ENCODE results near the gene ARMC10.
"Not testable (repeated sequence)": the region's sequence is repeated elsewhere in the genome, so short reads cannot be mapped to it uniquely, and the experiment has no call there.

Gene ARMC10

GRCh38 chr7:103068414-103069403 lies 6.2 kb upstream of the ARMC10 start:
- H3K27me3 Mint-ChIP-seq: no peaks in the 10 kb centered on the region
- ATAC-seq (no peak), DNase-seq (no peak)
- no peak overlapping the region for H3K4me3 Mint-ChIP-seq
- no peak overlapping the region for H3K27ac Mint-ChIP-seq
- H3K9me3 Mint-ChIP-seq: no peaks in the 10 kb centered on the region
- peaks cover 3% of the 10 kb centered on the region for H3K4me1 Mint-ChIP-seq

GRCh38 chr7:103071000-103071399 lies 3.9 kb upstream of the ARMC10 start:
- no peaks in the 10 kb centered on the region for H3K27me3 Mint-ChIP-seq
- ATAC-seq (no peak), DNase-seq (no peak)
- H3K4me1 Mint-ChIP-seq: peaks cover 12% of the 10 kb centered on the region
- H3K4me3 Mint-ChIP-seq: no peak overlapping the region
- no peaks in the 10 kb centered on the region for H3K9me3 Mint-ChIP-seq
- no peak overlapping the region for H3K27ac Mint-ChIP-seq

GRCh38 chr7:103073989-103074518 lies 886 bp upstream of the ARMC10 start:
- DNase-seq (no peak), ATAC-seq (no peak)
- no peaks in the 10 kb centered on the region for H3K27me3 Mint-ChIP-seq
- H3K4me1 Mint-ChIP-seq: peaks cover 25% of the 10 kb centered on the region
- H3K4me3 Mint-ChIP-seq: peak overlapping the region; percentile 84 to 90
- peak overlapping the region in 1 of 2 donors; percentile 91 for H3K27ac Mint-ChIP-seq
- H3K9me3 Mint-ChIP-seq: no peaks in the 10 kb centered on the region

- Mint-ChIP-seq H3K4me3 (peak overlapping the region; percentile 94 to 97), H3K9me3 (no peaks in the 10 kb centered on the region), H3K4me1 (peaks cover 25% of the 10 kb centered on the region), H3K27ac (peak overlapping the region; percentile 97), H3K27me3 (no peaks in the 10 kb centered on the region)
- ATAC-seq: peak; percentile 89
- peak; percentile 79 to 87 for DNase-seq
Measured at GRCh38 chr7:103075337-103075918, 488 bp downstream of the ARMC10 start.

GRCh38 chr7:103076764-103077163 lies 1.8 kb downstream of the ARMC10 start:
- peak overlapping the region in 1 of 2 donors; percentile 94 for H3K4me3 Mint-ChIP-seq
- no peak for DNase-seq
- H3K27ac Mint-ChIP-seq: no peak overlapping the region
- peaks cover 25% of the 10 kb centered on the region for H3K4me1 Mint-ChIP-seq
- ATAC-seq: no peak
- no peaks in the 10 kb centered on the region for H3K9me3 Mint-ChIP-seq
- no peaks in the 10 kb centered on the region for H3K27me3 Mint-ChIP-seq

- Mint-ChIP-seq H3K4me3 (no peak overlapping the region), H3K27ac (no peak overlapping the region), H3K27me3 (no peaks in the 10 kb centered on the region), H3K9me3 (no peaks in the 10 kb centered on the region), H3K4me1 (peaks cover 25% of the 10 kb centered on the region)
- ATAC-seq: no peak
- no peak for DNase-seq
Measured at GRCh38 chr7:103077318-103077717, 2.4 kb downstream of the ARMC10 start.

- not testable (repeated sequence) for H3K27me3 Mint-ChIP-seq, H3K9me3 Mint-ChIP-seq, H3K4me3 Mint-ChIP-seq, ATAC-seq, H3K27ac Mint-ChIP-seq, DNase-seq
- peaks cover 25% of the 10 kb centered on the region for H3K4me1 Mint-ChIP-seq
Measured at GRCh38 chr7:103078226-103078625, 3.3 kb downstream of the ARMC10 start.

- Mint-ChIP-seq H3K4me1 (peaks cover 12% of the 10 kb centered on the region), H3K27ac (peak overlapping the region in 1 of 2 donors; percentile 89), H3K4me3 (no peak overlapping the region), H3K9me3 (no peaks in the 10 kb centered on the region), H3K27me3 (no peaks in the 10 kb centered on the region)
- DNase-seq (no peak), ATAC-seq (no peak)
Measured at GRCh38 chr7:103079836-103080235, 4.9 kb downstream of the ARMC10 start.

GRCh38 chr7:103080923-103081322 lies 6.0 kb downstream of the ARMC10 start:
- Mint-ChIP-seq H3K4me3 (no peak overlapping the region), H3K9me3 (no peaks in the 10 kb centered on the region), H3K4me1 (peaks cover 12% of the 10 kb centered on the region), H3K27ac (no peak overlapping the region), H3K27me3 (no peaks in the 10 kb centered on the region)
- ATAC-seq (no peak), DNase-seq (no peak)

GRCh38 chr7:103082497-103082896 lies 7.6 kb downstream of the ARMC10 start:
- DNase-seq: no peak
- Mint-ChIP-seq H3K27ac (no peak overlapping the region), H3K4me1 (peaks cover 12% of the 10 kb centered on the region), H3K27me3 (no peaks in the 10 kb centered on the region), H3K9me3 (no peaks in the 10 kb centered on the region), H3K4me3 (no peak overlapping the region)
- ATAC-seq: no peak

- Mint-ChIP-seq H3K4me1 (peaks cover 6% of the 10 kb centered on the region), H3K4me3 (no peak overlapping the region), H3K27me3 (no peaks in the 10 kb centered on the region), H3K9me3 (no peaks in the 10 kb centered on the region), H3K27ac (no peak overlapping the region)
- no peak for ATAC-seq
- DNase-seq: no peak
Measured at GRCh38 chr7:103083210-103083609, 8.3 kb downstream of the ARMC10 start.

GRCh38 chr7:103092321-103092720 lies 17.4 kb downstream of the ARMC10 start:
- peak overlapping the region in 1 of 2 donors; percentile 48 for H3K27ac Mint-ChIP-seq
- not testable (repeated sequence) for H3K4me3 Mint-ChIP-seq, ATAC-seq, H3K9me3 Mint-ChIP-seq, H3K4me1 Mint-ChIP-seq, DNase-seq, H3K27me3 Mint-ChIP-seq

GRCh38 chr7:103093429-103093828 lies 18.5 kb downstream of the ARMC10 start:
- Mint-ChIP-seq H3K27ac (no peak overlapping the region), H3K4me3 (no peak overlapping the region), H3K9me3 (no peaks in the 10 kb centered on the region), H3K4me1 (no peaks in the 10 kb centered on the region), H3K27me3 (no peaks in the 10 kb centered on the region)
- no peak for ATAC-seq
- no peak for DNase-seq

- H3K27ac Mint-ChIP-seq: no peak overlapping the region
- H3K9me3 Mint-ChIP-seq: no peaks in the 10 kb centered on the region
- no peak overlapping the region for H3K4me3 Mint-ChIP-seq
- H3K27me3 Mint-ChIP-seq: no peaks in the 10 kb centered on the region
- ATAC-seq (no peak), DNase-seq (no peak)
- H3K4me1 Mint-ChIP-seq: no peaks in the 10 kb centered on the region
Measured at GRCh38 chr7:103094102-103094501, 19.2 kb downstream of the ARMC10 start.

- H3K4me1 Mint-ChIP-seq, DNase-seq, H3K27ac Mint-ChIP-seq, ATAC-seq, H3K9me3 Mint-ChIP-seq, H3K4me3 Mint-ChIP-seq, H3K27me3 Mint-ChIP-seq: not testable (repeated sequence)
Measured at GRCh38 chr7:103095558-103095957, 20.6 kb downstream of the ARMC10 start.

GRCh38 chr7:103097041-103097440 lies 22.1 kb downstream of the ARMC10 start:
- DNase-seq: no peak
- Mint-ChIP-seq H3K4me3 (no peak overlapping the region), H3K4me1 (no peaks in the 10 kb centered on the region), H3K27ac (no peak overlapping the region), H3K27me3 (no peaks in the 10 kb centered on the region), H3K9me3 (no peaks in the 10 kb centered on the region)
- no peak for ATAC-seq

Measured in stimulated activated naive CD8-positive, alpha-beta T cell treated with anti-CD3 and anti-CD28 coated beads, Interleukin-15, amount 100 ng/mL, for 72 hours (primary cell).